GM12878 (cell line): ENCODE measurements around the gene ATP12A. TPM values are rescaled to one million over a fixed set of nuclear protein-coding genes. Genes with fewer than 3 reads are reported as not detected.

Source experiments
- ATAC-seq: fragments of 200-7000 bp; cut with Tn5 transposase; 3 replicates; pipeline ENCODE4 v1.9.1; 2020; ENCODE audit warnings: mild to moderate bottlenecking, moderate library complexity
- BruUV-seq: library from RNA; stranded (reverse); fragments of 400-500 nt; replicated peaks from 2 replicates; lab custom pipeline; 2021; lab: Mats Ljungman, UMichigan
- CTCF ChIA-PET: fragments of 300-600 bp; sonication (Branson Sonifier 250); formaldehyde crosslinking; extraction: SDS; loops from one replicate; lab custom pipeline; 2021; ENCODE audit warnings: inconsistent platforms; lab: Yijun Ruan, JAX
- POLR2A ChIA-PET: fragments of 350-600 bp; formaldehyde crosslinking; extraction: SDS; loops from one replicate; lab custom pipeline; 2021; ENCODE audit warnings: inconsistent platforms; lab: Charles Lee
- RAD21 ChIA-PET: fragments of 300-600 bp; sonication (Branson Sonifier 250); formaldehyde crosslinking; loops from one replicate; lab custom pipeline; 2023; ENCODE audit warnings: antibody characterized with exemption; ENCODE audit not compliant: unreplicated experiment; lab: Charles Lee
- SMC1A ChIA-PET: fragments of 300-600 bp; sonication (Branson Sonifier 250); formaldehyde crosslinking; loops from one replicate; lab custom pipeline; 2023; ENCODE audit not compliant: unreplicated experiment, uncharacterized antibody; lab: Charles Lee
- DNase-seq: peaks from one replicate; pipeline ENCODE4 v3.0.0-alpha.2; 2011; ENCODE audit warnings: low read depth, low spot score
- FAIRE-seq: peaks from 3 replicates; lab custom pipeline; 2011; peaks lifted over from hg19 to GRCh38; lab: Jason Lieb, UNC
- H2AFZ ChIP-seq: 2 replicates; pipeline ENCODE4 v1.6.0; 2011; ENCODE audit warnings: low read depth, low read length, control low read depth; ENCODE audit not compliant: control insufficient read depth
- H3K27ac ChIP-seq: 2 replicates; pipeline ENCODE4 v1.5.1; 2011; ENCODE audit warnings: control low read depth; ENCODE audit not compliant: control insufficient read depth, insufficient read depth
- H3K27me3 ChIP-seq, 2 experiments: replicated peaks in 1 of 2; 2 replicates each; pipeline versions ENCODE4 v1.6.0 to v1.6.1; 2011; ENCODE audit warnings: low read length in 1 of 2; ENCODE audit not compliant: control insufficient read depth in 2 of 2, insufficient read depth in 2 of 2
- H3K36me3 ChIP-seq, 2 experiments: 2 replicates each; pipeline ENCODE4 v1.5.1; 2011; ENCODE audit warnings: low read length in 1 of 2; ENCODE audit not compliant: control insufficient read depth in 2 of 2, insufficient read depth in 2 of 2
- H3K4me1 ChIP-seq: 2 replicates; pipeline ENCODE4 v1.6.1; 2011; ENCODE audit warnings: mild to moderate bottlenecking, low read length, moderate library complexity, mixed read lengths; ENCODE audit not compliant: control insufficient read depth, insufficient read depth
- H3K4me2 ChIP-seq: 2 replicates; pipeline ENCODE4 v1.6.0; 2011; ENCODE audit warnings: control low read depth; ENCODE audit not compliant: control insufficient read depth, insufficient read depth
- H3K4me3 ChIP-seq: fragments of 200-600 bp; sonication (generic); 2 replicates; pipeline ENCODE4 v1.5.1; 2016
- H3K79me2 ChIP-seq: 2 replicates; pipeline ENCODE4 v1.6.0; 2011; ENCODE audit warnings: low read length; ENCODE audit not compliant: control insufficient read depth, insufficient read depth
- H3K9ac ChIP-seq: 2 replicates; pipeline ENCODE4 v1.8.0; 2011; ENCODE audit warnings: low read length, control low read depth, mixed read lengths; ENCODE audit not compliant: control insufficient read depth, insufficient read depth
- H3K9me3 ChIP-seq: replicated peaks from 3 replicates; pipeline ENCODE4 v1.5.1; 2011; ENCODE audit warnings: mild to moderate bottlenecking, low read length; ENCODE audit not compliant: control insufficient read depth, insufficient read depth
- H4K20me1 ChIP-seq: 2 replicates; pipeline ENCODE4 v1.6.0; 2011; ENCODE audit not compliant: control insufficient read depth, insufficient read depth
- CEBPB ChIP-seq, 2 experiments: fragments of 150-350 bp in 1 of 2; IDR thresholded peaks; 2 replicates each; pipeline ENCODE4 v1.6.1; 2012 to 2014; ENCODE audit warnings: low read depth in 2 of 2, low read length in 2 of 2, borderline replicate concordance in 1 of 2, inconsistent platforms in 1 of 2
- EGR1 ChIP-seq, 2 experiments: IDR thresholded peaks; 1 replicate in 1 of 2; 2 replicates in 1 of 2; pipeline ENCODE4 v1.6.1; 2011 to 2012; ENCODE audit warnings: low read depth in 2 of 2, low read length in 2 of 2, borderline replicate concordance in 1 of 2, mild to moderate bottlenecking in 1 of 2, moderate library complexity in 1 of 2
- HCFC1 ChIP-seq: fragments of 150-350 bp; IDR thresholded peaks from 2 replicates; pipeline ENCODE4 v1.6.1; 2014; ENCODE audit warnings: low read length
- MXI1 ChIP-seq: fragments of 150-350 bp; IDR thresholded peaks from 2 replicates; pipeline ENCODE4 v1.6.1; 2011; ENCODE audit warnings: low read depth, mild to moderate bottlenecking, inconsistent platforms, low read length, improper control_type of control experiment
- NKRF ChIP-seq: fragments of 450-650 bp; conservative IDR thresholded peaks from 2 replicates; pipeline ENCODE4 v1.6.1; 2017; ENCODE audit warnings: mild to moderate bottlenecking, moderate library complexity
- POLR2AphosphoS5 ChIP-seq: IDR thresholded peaks from 2 replicates; pipeline ENCODE4 v1.6.1; 2011; ENCODE audit warnings: mild to moderate bottlenecking, low read length, inconsistent platforms
- PRDM15 ChIP-seq: fragments of 450-650 bp; formaldehyde crosslinking; IDR thresholded peaks from 2 replicates; pipeline ENCODE4 v1.4.0; 2020; ENCODE audit warnings: mild to moderate bottlenecking, moderate library complexity
- SPI1 ChIP-seq: IDR thresholded peaks from 2 replicates; pipeline ENCODE4 v1.6.1; 2011; ENCODE audit warnings: low read depth, mild to moderate bottlenecking, low read length, moderate library complexity, borderline replicate concordance; ENCODE audit not compliant: insufficient read depth
- STAT1 ChIP-seq: fragments of 450-650 bp; conservative IDR thresholded peaks from 2 replicates; pipeline ENCODE4 v1.6.1; 2014; ENCODE audit warnings: antibody characterized with exemption, mild to moderate bottlenecking
- TCF3 ChIP-seq: IDR thresholded peaks from 2 replicates; pipeline ENCODE4 v1.6.1; 2012; ENCODE audit warnings: low read depth, mild to moderate bottlenecking, low read length, borderline replicate concordance; ENCODE audit not compliant: insufficient read depth
- ZNF207 ChIP-seq: fragments of 450-650 bp; IDR thresholded peaks from 2 replicates; pipeline ENCODE4 v1.6.1; 2014; ENCODE audit warnings: antibody characterized with exemption, mild to moderate bottlenecking, borderline replicate concordance
- WGBS: methylation state at CpG from one replicate; pipeline ENCODE4 v1.1.6; 2016; ENCODE audit warnings: low lambda C conversion rate; ENCODE audit not compliant: insufficient replicate concordance, insufficient coverage; ENCODE audit errors: missing lambda C conversion rate; 5-methylcytosine and 5-hydroxymethylcytosine counted together
- in situ Hi-C: fragments of 300-500 bp; cut with MboI; formaldehyde crosslinking; loops from 9 replicates; pipeline ENCODE4 v1.14.3; 2018; ENCODE audit warnings: mixed read lengths
- intact Hi-C: fragments of 100-400 bp; cut with micrococcal nuclease; formaldehyde crosslinking; loops from one replicate; pipeline ENCODE4 v1.14.2; 2022; ENCODE audit not compliant: unreplicated experiment
- polyA plus RNA-seq, 11 experiments: library from polyadenylated mRNA; depleted of rRNA in 4 of 11; unstranded in 6 of 11; stranded (reverse) in 5 of 11; fragments of >200 nt; fragmentation: Nextera tagmentation in 4 of 11; fragmentation: Illumina TruSeq in 1 of 11; extraction: Ambion mirVana in 4 of 11; extraction: Trizol in 1 of 11; gene quantifications; 1 replicate in 1 of 11; 2 replicates in 10 of 11; pipeline versions ENCODE4 v1.2.1 to v1.2.3, GENCODE V29; 2011 to 2016; ENCODE audit warnings: inconsistent platforms in 2 of 11, missing spikeins in 2 of 11, low read depth in 1 of 11
- total RNA-seq, 4 experiments: library from RNA; depleted of rRNA in 3 of 4; stranded (reverse); fragments of >200 nt in 3 of 4; fragmentation: Illumina TruSeq in 1 of 4; extraction: Trizol in 1 of 4; gene quantifications; 2 replicates each; pipeline versions ENCODE4 v1.2.1 to v1.2.3, GENCODE V29; 2013 to 2021
- TF ChIP-seq, protein P1 (sequence below): IDR thresholded peaks from 2 replicates; pipeline ENCODE4 v1.6.1; 2012; ENCODE audit warnings: improper control_type of control experiment, low read depth, low read length; ENCODE audit not compliant: insufficient replicate concordance

The ATP12A gene
- total and polyA plus RNA-seq, 10 of the 15 experiments (the other 5 are each of a cell fraction or from before 2014, with no cell fraction given) = 0.02 to 0.08 (median 0.04) TPM; not detected in 6

DNA sequence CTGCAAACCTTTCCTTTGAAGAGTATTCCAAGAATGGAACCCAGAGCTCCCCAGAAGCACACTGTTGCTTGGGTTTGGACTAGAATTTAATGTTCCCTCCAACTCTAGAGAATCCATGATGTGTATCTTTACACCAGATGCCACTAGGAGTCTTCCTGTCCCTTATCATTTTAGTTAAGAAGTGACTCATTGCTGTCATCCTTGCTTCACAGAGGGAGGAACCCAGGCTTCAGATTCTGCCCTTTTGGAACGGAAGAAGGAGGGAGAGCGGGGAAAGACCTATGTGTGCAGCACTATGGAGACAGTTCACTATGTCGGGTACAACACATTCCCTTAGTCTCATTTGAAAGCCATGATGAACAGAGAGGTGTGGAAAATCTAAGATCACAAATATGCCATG lies 2.1 kb upstream of the ATP12A start:
- SMC1A ChIA-PET = interaction anchor here (0.5 to 0.7 kb wide), 3 partner anchors 96 to 177 kb away, joined by 3 read pairs; no protein-coding TSS in a partner anchor
- no peak overlapping the region for H3K9ac ChIP-seq
- DNase-seq (no peak), FAIRE-seq (no peak), ATAC-seq (no peak)
- no TSS peak for BruUV-seq
- H3K4me3 ChIP-seq = no peak overlapping the region
- RAD21 ChIA-PET = interaction anchor here (1.0 kb wide), 1 partner anchor 72 kb away, joined by 3 read pairs; no protein-coding TSS in a partner anchor
- no peak overlapping the region for H2AFZ ChIP-seq
- in situ Hi-C loops = no loop called here
- peaks cover 1% of the 10 kb centered on the region; the same call in 1 of the 2 replicates for H3K4me1 ChIP-seq
- H3K36me3 ChIP-seq = no peaks in the 10 kb centered on the region
- no peaks in the 10 kb centered on the region for H3K79me2 ChIP-seq
- H3K9me3 ChIP-seq = no peaks in the 10 kb centered on the region
- WGBS = 37% methylated on average over 3 of the region's 3 CpGs
- CTCF ChIA-PET = interaction anchor here (1.1 kb wide), 1 partner anchor 317 kb away, joined by 4 read pairs; no protein-coding TSS in a partner anchor
- H4K20me1 ChIP-seq = no peaks in the 10 kb centered on the region
- intact Hi-C loops = no loop called here
- H3K4me2 ChIP-seq = no peak overlapping the region
- POLR2A ChIA-PET = interaction anchor here (0.7 kb wide), 1 partner anchor 97 kb away, joined by 3 read pairs; no protein-coding TSS in a partner anchor
- H3K27me3 ChIP-seq = peaks cover 4 to 5% of the 10 kb centered on the region in 2 experiments
- no peak overlapping the region for H3K27ac ChIP-seq
- no peak for TF ChIP-seq STAT1
- TF ChIP-seq ZNF207 = no peak
- TF ChIP-seq, protein P1, sequence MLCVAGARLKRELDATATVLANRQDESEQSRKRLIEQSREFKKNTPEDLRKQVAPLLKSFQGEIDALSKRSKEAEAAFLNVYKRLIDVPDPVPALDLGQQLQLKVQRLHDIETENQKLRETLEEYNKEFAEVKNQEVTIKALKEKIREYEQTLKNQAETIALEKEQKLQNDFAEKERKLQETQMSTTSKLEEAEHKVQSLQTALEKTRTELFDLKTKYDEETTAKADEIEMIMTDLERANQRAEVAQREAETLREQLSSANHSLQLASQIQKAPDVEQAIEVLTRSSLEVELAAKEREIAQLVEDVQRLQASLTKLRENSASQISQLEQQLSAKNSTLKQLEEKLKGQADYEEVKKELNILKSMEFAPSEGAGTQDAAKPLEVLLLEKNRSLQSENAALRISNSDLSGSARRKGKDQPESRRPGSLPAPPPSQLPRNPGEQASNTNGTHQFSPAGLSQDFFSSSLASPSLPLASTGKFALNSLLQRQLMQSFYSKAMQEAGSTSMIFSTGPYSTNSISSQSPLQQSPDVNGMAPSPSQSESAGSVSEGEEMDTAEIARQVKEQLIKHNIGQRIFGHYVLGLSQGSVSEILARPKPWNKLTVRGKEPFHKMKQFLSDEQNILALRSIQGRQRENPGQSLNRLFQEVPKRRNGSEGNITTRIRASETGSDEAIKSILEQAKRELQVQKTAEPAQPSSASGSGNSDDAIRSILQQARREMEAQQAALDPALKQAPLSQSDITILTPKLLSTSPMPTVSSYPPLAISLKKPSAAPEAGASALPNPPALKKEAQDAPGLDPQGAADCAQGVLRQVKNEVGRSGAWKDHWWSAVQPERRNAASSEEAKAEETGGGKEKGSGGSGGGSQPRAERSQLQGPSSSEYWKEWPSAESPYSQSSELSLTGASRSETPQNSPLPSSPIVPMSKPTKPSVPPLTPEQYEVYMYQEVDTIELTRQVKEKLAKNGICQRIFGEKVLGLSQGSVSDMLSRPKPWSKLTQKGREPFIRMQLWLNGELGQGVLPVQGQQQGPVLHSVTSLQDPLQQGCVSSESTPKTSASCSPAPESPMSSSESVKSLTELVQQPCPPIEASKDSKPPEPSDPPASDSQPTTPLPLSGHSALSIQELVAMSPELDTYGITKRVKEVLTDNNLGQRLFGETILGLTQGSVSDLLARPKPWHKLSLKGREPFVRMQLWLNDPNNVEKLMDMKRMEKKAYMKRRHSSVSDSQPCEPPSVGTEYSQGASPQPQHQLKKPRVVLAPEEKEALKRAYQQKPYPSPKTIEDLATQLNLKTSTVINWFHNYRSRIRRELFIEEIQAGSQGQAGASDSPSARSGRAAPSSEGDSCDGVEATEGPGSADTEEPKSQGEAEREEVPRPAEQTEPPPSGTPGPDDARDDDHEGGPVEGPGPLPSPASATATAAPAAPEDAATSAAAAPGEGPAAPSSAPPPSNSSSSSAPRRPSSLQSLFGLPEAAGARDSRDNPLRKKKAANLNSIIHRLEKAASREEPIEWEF = no peak
- no peak for TF ChIP-seq CEBPB (IDR thresholded peaks at IDR 0.05; ENCODE audit: borderline replicate concordance in 1 of 2, low read depth in 2 of 2, low read length in 2 of 2)
- TF ChIP-seq SPI1 = no peak
- TF ChIP-seq EGR1 (IDR thresholded peaks at IDR 0.05; ENCODE audit: borderline replicate concordance in 1 of 2, low read depth in 2 of 2, low read length in 2 of 2) = no peak
- no peak for TF ChIP-seq PRDM15 (CRISPR knock-in tag)
- no peak for TF ChIP-seq MXI1
- TF ChIP-seq POLR2AphosphoS5 = no peak
- TF ChIP-seq NKRF = no peak
- no peak for TF ChIP-seq TCF3
- TF ChIP-seq HCFC1 = no peak
